Mammary epithelial cell (primary cell): ENCODE results near the gene DGKI.

Experiments used
- EZH2 ChIP-seq: IDR thresholded peaks from 2 replicates; pipeline ENCODE4 v1.6.1; 2012; ENCODE audit warnings: low read length, inconsistent platforms, borderline replicate concordance
- TF ChIP-seq, protein P1 (sequence below), 2 donors: IDR thresholded peaks in 1 of 2; conservative IDR thresholded peaks in 1 of 2; 2 replicates each; pipeline ENCODE4 v1.5.1; 2011 to 2012; ENCODE audit warnings: inconsistent platforms in 2 of 2, low read length in 2 of 2, mild to moderate bottlenecking in 2 of 2, control low read depth in 1 of 2, low read depth in 1 of 2; ENCODE audit not compliant: insufficient read depth in 1 of 2; ENCODE audit errors: extremely low read depth in 1 of 2

DNA sequence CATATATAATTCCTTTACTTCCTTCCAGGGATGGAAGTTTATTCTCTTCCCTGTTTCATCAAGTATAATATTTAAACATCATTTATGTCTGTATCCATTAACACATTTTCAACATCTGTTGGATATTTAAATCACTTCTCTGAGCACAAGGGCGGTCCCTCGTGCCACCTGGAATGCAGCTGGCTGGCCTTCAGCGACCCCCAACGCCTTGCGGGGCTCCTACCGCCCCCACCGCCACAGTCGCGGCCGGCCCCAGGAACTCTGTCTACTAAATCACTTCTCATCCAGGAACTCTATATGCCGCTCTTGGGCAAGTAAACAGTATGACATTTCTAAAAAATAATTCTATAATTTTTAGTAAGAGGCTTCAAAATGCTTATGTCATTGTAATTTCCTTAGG, 282.1 kb downstream of the DGKI start:
- TF ChIP-seq, protein P1, sequence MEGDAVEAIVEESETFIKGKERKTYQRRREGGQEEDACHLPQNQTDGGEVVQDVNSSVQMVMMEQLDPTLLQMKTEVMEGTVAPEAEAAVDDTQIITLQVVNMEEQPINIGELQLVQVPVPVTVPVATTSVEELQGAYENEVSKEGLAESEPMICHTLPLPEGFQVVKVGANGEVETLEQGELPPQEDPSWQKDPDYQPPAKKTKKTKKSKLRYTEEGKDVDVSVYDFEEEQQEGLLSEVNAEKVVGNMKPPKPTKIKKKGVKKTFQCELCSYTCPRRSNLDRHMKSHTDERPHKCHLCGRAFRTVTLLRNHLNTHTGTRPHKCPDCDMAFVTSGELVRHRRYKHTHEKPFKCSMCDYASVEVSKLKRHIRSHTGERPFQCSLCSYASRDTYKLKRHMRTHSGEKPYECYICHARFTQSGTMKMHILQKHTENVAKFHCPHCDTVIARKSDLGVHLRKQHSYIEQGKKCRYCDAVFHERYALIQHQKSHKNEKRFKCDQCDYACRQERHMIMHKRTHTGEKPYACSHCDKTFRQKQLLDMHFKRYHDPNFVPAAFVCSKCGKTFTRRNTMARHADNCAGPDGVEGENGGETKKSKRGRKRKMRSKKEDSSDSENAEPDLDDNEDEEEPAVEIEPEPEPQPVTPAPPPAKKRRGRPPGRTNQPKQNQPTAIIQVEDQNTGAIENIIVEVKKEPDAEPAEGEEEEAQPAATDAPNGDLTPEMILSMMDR (conservative IDR thresholded peaks at IDR 0.05 in 1 of 2, IDR thresholded peaks at IDR 0.05 in 1 of 2; ENCODE audit: extremely low read depth in 1 of 2, insufficient read depth in 1 of 2, low read depth in 1 of 2, low read length in 2 of 2), result no peak
- TF ChIP-seq EZH2, result no peak
